ENCODE measurements around the gene ZSWIM5.
"Not testable (repeated sequence)": the region's sequence is repeated elsewhere in the genome, so short reads cannot be mapped to it uniquely, and the experiment has no call there.

Gene ZSWIM5

DNA sequence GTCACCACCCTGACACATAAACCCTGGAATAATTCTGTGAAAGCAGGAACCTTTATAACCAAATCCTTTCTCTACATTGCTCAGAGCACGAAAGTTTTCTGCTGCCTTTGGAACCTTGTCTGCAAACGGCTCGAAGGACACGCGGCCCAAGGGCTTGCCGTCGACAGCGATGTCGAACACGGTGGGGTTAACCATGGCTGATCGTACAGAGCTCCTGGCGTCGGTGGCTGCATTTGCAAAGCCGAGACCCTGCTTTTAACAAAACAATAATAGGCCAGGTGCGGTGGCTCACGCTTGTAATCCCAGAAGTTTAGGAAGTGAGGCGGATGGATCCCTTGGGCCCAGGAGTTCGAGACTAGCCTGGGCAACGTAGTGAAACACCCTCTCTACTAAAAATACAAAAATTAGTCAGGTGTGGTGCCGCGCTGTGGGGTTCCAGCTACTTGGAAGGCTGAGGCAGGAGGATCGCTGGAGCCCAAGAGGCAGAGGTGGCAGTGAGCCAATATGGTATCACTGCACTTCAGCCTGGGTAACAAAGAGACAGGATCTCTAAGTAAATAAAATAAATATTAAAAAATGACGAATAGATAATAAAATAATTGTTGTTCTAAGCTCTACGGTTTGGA, 217.8 kb downstream of the ZSWIM5 start:
- Histone ChIP-seq H3K4me1 (ENCODE audit: insufficient read depth, low read length) (0 out of 2 replicates have a peak, but pooled peaks cover 7% of the 10 kb centered on the region), H3K9ac (ENCODE audit: low read depth, low read length) (no peak overlapping the region), H3K9me3 (ENCODE audit: control insufficient read depth, insufficient read depth, low read length) (no peaks in the 10 kb centered on the region), H3K36me3 (ENCODE audit: insufficient read depth, low read length) (no peaks in the 10 kb centered on the region)

DNA sequence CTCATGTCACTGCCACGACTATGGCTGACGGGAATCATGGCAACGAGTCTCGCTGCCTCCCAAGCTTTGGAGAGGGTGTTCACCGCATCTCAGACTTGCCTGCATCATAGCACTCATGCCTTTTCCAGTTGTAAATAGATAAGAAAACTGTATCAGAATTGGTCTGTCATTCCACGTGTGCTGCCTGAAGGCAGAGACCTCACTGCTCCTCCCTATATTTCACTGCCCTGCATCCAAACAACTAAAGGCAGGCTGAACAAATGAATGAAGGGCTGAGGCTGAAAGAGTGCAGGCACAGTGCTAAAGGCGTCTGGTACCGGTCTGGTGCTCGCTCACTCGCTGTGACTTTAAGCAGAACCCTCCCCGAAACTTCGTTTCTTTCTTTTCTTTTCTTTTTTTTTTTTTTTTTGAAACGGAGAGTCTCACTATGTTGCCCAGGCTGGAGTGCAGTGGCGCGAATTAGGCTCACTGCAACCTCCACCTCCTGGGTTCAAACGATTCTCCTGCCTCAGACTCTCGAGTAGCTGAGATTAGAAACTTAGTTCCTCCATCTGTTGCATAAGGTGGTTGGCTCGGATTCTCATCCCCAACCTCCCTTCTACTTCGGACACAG, 220.6 kb downstream of the ZSWIM5 start:
- Histone ChIP-seq H3K9ac (ENCODE audit: low read depth, low read length) (peak overlapping the region; percentile 79), H3K4me1 (ENCODE audit: insufficient read depth, low read length) (0 out of 2 replicates have a peak, but pooled peaks cover 7% of the 10 kb centered on the region), H3K9me3 (ENCODE audit: control insufficient read depth, insufficient read depth, low read length) (no peaks in the 10 kb centered on the region), H3K36me3 (ENCODE audit: insufficient read depth, low read length) (peaks cover 2% of the 10 kb centered on the region; the same call in 1 of the 2 replicates)

DNA sequence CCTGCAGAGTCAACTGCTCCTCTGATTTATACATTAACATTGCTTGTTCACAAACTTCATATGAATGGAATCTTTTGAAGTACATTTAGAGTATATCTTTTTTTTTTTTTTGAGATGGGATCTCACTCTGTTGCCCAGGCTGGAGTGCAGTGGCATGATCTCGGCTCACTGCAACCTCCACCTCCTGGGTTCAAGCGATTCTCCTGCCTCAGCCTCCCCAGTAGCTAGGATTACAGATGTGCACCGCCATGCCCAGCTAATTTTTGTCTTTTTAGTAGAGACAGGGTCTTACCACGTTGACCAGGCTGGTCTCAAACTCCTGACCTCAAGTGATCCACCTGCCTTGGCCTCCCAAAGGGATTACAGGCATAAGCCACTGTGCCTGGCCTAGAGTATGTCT, 229.0 kb downstream of the ZSWIM5 start:
- H3K4me1 ChIP-seq (ENCODE audit: insufficient read depth, low read length); H3K9me3 ChIP-seq (ENCODE audit: control insufficient read depth, insufficient read depth, low read length); H3K9ac ChIP-seq (ENCODE audit: low read depth, low read length); H3K36me3 ChIP-seq (ENCODE audit: insufficient read depth, low read length): not testable (repeated sequence)

DNA sequence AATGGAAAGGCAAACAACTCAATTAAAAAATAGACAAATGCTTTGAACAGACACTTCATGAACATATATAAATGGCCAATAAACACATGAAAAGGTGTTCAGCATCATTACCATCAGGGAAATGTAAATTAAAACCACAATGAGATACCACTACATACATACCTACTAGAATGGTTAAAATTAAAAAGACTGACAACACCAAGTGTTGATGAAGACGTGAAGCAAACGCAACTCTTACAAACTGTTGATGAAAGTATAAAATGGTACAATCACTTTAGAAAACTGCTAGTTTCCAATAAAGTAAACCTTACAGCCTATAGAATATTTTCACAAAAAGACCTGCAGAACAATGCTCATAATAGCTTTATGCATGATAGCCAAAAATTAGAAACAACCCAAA, 230.2 kb downstream of the ZSWIM5 start:
- Histone ChIP-seq H3K4me1 (ENCODE audit: insufficient read depth, low read length) (no peaks in the 10 kb centered on the region), H3K9me3 (ENCODE audit: control insufficient read depth, insufficient read depth, low read length) (no peaks in the 10 kb centered on the region), H3K9ac (ENCODE audit: low read depth, low read length) (no peak overlapping the region), H3K36me3 (ENCODE audit: insufficient read depth, low read length) (peaks cover 4% of the 10 kb centered on the region; the same call in 1 of the 2 replicates)

DNA sequence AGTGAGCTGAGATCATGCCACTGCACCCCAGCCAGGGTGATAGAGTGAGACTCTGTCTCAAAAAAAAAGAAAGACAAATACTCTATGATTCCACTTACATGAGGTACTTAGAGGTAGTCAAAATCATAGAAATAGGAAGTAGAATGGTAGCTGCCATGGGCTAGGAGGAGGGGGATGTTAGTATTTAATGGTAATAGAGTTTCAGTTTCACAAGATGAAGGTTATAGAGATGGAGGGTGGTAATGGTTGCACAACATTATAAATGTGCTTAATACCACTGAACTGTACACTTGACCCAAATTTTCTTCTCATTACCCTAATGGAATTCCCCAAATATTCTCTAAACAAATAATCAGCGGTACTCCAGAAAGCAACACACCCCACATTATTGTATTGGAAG, 232.8 kb downstream of the ZSWIM5 start:
- no peaks in the 10 kb centered on the region for H3K9me3 ChIP-seq (ENCODE audit: control insufficient read depth, insufficient read depth, low read length)
- H3K4me1 ChIP-seq (ENCODE audit: insufficient read depth, low read length), result no peaks in the 10 kb centered on the region
- no peak overlapping the region for H3K9ac ChIP-seq (ENCODE audit: low read depth, low read length)
- H3K36me3 ChIP-seq (ENCODE audit: insufficient read depth, low read length), result no peaks in the 10 kb centered on the region; the same call in 1 of the 2 replicates

DNA sequence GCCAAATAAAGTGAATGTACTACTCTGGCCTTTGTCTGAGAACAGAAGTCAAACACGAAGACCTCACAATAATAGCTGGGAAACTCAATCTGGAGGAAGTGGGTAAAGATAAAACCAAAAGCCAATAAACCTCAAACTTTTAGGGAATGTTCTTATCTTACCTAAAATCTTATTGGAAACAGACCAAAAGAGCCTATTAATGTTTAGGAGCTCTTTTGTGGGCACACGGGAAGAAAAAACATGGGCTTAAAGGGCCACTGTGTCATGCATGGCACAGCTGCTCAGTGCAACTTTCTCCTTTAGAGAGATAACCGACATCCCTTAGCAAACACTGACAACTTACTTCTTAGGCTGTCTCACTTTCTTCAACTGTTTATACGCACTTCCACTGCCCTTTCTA, 236.1 kb downstream of the ZSWIM5 start:
- no peaks in the 10 kb centered on the region for H3K36me3 ChIP-seq (ENCODE audit: insufficient read depth, low read length)
- no peak overlapping the region for H3K9ac ChIP-seq (ENCODE audit: low read depth, low read length)
- H3K9me3 ChIP-seq (ENCODE audit: control insufficient read depth, insufficient read depth, low read length), result no peaks in the 10 kb centered on the region
- no peaks in the 10 kb centered on the region for H3K4me1 ChIP-seq (ENCODE audit: insufficient read depth, low read length)

Data from ES-I3 (cell line).